HepG2 (cell line): ENCODE data around the gene RAB3GAP1. TPM values are rescaled to one million over a fixed set of nuclear protein-coding genes. Genes with fewer than 3 reads are reported as not detected.

ENCODE experiments used
- ATAC-seq: fragments of 200-7000 bp; cut with Tn5 transposase; 3 replicates; pipeline ENCODE4 v1.9.1; 2020; ENCODE audit warnings: mild to moderate bottlenecking, moderate library complexity
- BruUV-seq: library from RNA; stranded (reverse); fragments of 400-500 nt; replicated peaks from 2 replicates; lab custom pipeline; 2021; lab: Mats Ljungman, UMichigan
- CTCF ChIA-PET: fragments of 300-600 bp; formaldehyde crosslinking; extraction: SDS; loops from one replicate; lab custom pipeline; 2021; ENCODE audit warnings: low total read pairs, inconsistent platforms, low intra/inter-chr PET ratio; lab: Yijun Ruan, JAX
- POLR2A ChIA-PET: fragments of 350-600 bp; sonication (Branson Sonifier 250); formaldehyde crosslinking; loops from one replicate; lab custom pipeline; 2020; ENCODE audit warnings: antibody characterized with exemption, inconsistent platforms; lab: Yijun Ruan, JAX
- DNase-seq: peaks from one replicate; pipeline ENCODE4 v3.0.0-alpha.2; 2015; ENCODE audit warnings: low spot score
- FAIRE-seq: peaks from 3 replicates; lab custom pipeline; 2011; peaks lifted over from hg19 to GRCh38; lab: Jason Lieb, UNC
- H2AFZ ChIP-seq: one replicate; pipeline ENCODE4 v1.6.1; 2011; ENCODE audit warnings: low read length, inconsistent platforms
- H3K27ac ChIP-seq: fragments of 300-600 bp; 3 replicates; pipeline ENCODE4 v1.8.0; 2011; ENCODE audit warnings: mixed run types, mild to moderate bottlenecking, mixed read lengths, low read length, inconsistent platforms; ENCODE audit not compliant: insufficient read depth; ENCODE audit errors: extremely low read length
- H3K27me3 ChIP-seq, 2 experiments: fragments of 200-600 bp in 1 of 2; 2 replicates in 1 of 2; 3 replicates in 1 of 2; pipeline versions ENCODE4 v1.6.0 to v1.8.0; 2011; ENCODE audit warnings: low read length in 2 of 2, mild to moderate bottlenecking in 2 of 2, moderate library complexity in 2 of 2, inconsistent platforms in 1 of 2; ENCODE audit not compliant: insufficient read depth in 2 of 2, control insufficient read depth in 1 of 2
- H3K36me3 ChIP-seq, 2 experiments: fragments of 200-600 bp in 1 of 2; replicated peaks in 1 of 2; 2 replicates in 1 of 2; 3 replicates in 1 of 2; pipeline versions ENCODE4 v1.5.1 to v1.8.0; 2011; ENCODE audit warnings: low read length in 2 of 2, inconsistent platforms in 1 of 2; ENCODE audit not compliant: insufficient read depth in 2 of 2, control insufficient read depth in 1 of 2
- H3K4me1 ChIP-seq: 2 replicates; pipeline ENCODE4 v1.5.1; 2012; ENCODE audit warnings: low read length, inconsistent platforms; ENCODE audit not compliant: insufficient read depth
- H3K4me2 ChIP-seq: 2 replicates; pipeline ENCODE4 v1.6.0; 2011; ENCODE audit warnings: low read depth, low read length, inconsistent platforms
- H3K4me3 ChIP-seq, 3 experiments: fragments of 200-600 bp in 1 of 3; sonication (generic), shearing (Covaris generic) in 1 of 3; replicated peaks in 1 of 3; 2 replicates each; pipeline ENCODE4 v1.5.1; 2011 to 2016; ENCODE audit warnings: low read length in 3 of 3, inconsistent platforms in 2 of 3, low read depth in 2 of 3, mild to moderate bottlenecking in 2 of 3, control low read depth in 1 of 3, mixed read lengths in 1 of 3; ENCODE audit not compliant: insufficient read depth in 1 of 3
- H3K79me2 ChIP-seq: one replicate; pipeline ENCODE4 v1.6.1; 2011; ENCODE audit warnings: low read length, inconsistent platforms; ENCODE audit not compliant: insufficient read depth
- H3K9ac ChIP-seq: 2 replicates; pipeline ENCODE4 v1.6.0; 2011; ENCODE audit warnings: mild to moderate bottlenecking, low read depth, low read length, inconsistent platforms; ENCODE audit not compliant: insufficient read depth
- H3K9me3 ChIP-seq: 2 replicates; pipeline ENCODE4 v1.5.1; 2012; ENCODE audit warnings: mild to moderate bottlenecking, low read length
- H4K20me1 ChIP-seq: 2 replicates; pipeline ENCODE4 v1.6.0; 2011; ENCODE audit warnings: inconsistent platforms, mild to moderate bottlenecking, low read length, moderate library complexity; ENCODE audit not compliant: insufficient read depth
- E2F1 ChIP-seq: sonication (generic); formaldehyde crosslinking; IDR thresholded peaks from 2 replicates; pipeline ENCODE4 v1.5.0; 2020; ENCODE audit warnings: missing genetic modification reagents
- ELF1 ChIP-seq: sonication (generic); formaldehyde crosslinking; IDR thresholded peaks from 2 replicates; pipeline ENCODE4 v1.4.0; 2020; ENCODE audit warnings: missing genetic modification reagents
- GABPA ChIP-seq, 2 experiments: IDR thresholded peaks; 2 replicates each; pipeline ENCODE4 v1.6.1; 2011 to 2016; ENCODE audit warnings: low read depth in 2 of 2, low read length in 1 of 2, missing biosample characterization in 1 of 2, missing genetic modification characterization in 1 of 2
- GRHL1 ChIP-seq: sonication (generic); formaldehyde crosslinking; conservative IDR thresholded peaks from 2 replicates; pipeline ENCODE4 v1.8.0; 2022; ENCODE audit warnings: missing genetic modification reagents
- MNT ChIP-seq: fragments of 450-650 bp; IDR thresholded peaks from 2 replicates; pipeline ENCODE4 v1.6.1; 2016
- ZNF431 ChIP-seq: sonication (generic); formaldehyde crosslinking; IDR thresholded peaks from 2 replicates; pipeline ENCODE4 v1.9.0; 2022; ENCODE audit warnings: missing genetic modification reagents, low read depth, mild to moderate bottlenecking, borderline replicate concordance
- ZNF609 ChIP-seq: sonication (generic); formaldehyde crosslinking; IDR thresholded peaks from 2 replicates; pipeline ENCODE4 v1.4.0; 2020; ENCODE audit warnings: mild to moderate bottlenecking, missing genetic modification reagents, borderline replicate concordance
- WGBS: methylation state at CpG from one replicate; pipeline ENCODE4 v1.1.6; 2017; ENCODE audit warnings: low lambda C conversion rate; 5-methylcytosine and 5-hydroxymethylcytosine counted together
- in situ Hi-C: cut with HindIII; loops from 2 replicates; pipeline ENCODE4 v1.10.0; 2017; ENCODE audit warnings: low pct_unique_long_range_greater_than_20kb; ENCODE audit not compliant: extremely low pct_ligation_motif_present
- intact Hi-C: fragments of 100-400 bp; cut with micrococcal nuclease; formaldehyde crosslinking; loops from one replicate; pipeline ENCODE4 v1.10.0; 2022; ENCODE audit not compliant: unreplicated experiment
- polyA plus RNA-seq, 8 experiments: library from polyadenylated mRNA; depleted of rRNA in 3 of 8; stranded (reverse) in 7 of 8; unstranded in 1 of 8; fragments of >200 nt; fragmentation: Illumina TruSeq in 4 of 8; extraction: Trizol in 4 of 8; gene quantifications; 2 replicates each; pipeline versions ENCODE4 v1.2.1 to v1.2.3, GENCODE V29; 2011 to 2016; ENCODE audit warnings: low read depth in 4 of 8, missing spikeins in 1 of 8, mixed read lengths in 1 of 8; ENCODE audit not compliant: insufficient read depth in 1 of 8
- total RNA-seq, 5 experiments: library from RNA; depleted of rRNA; stranded (reverse); fragments of >200 nt; fragmentation: Illumina TruSeq; extraction: Trizol; gene quantifications; 2 replicates each; pipeline ENCODE4 v1.2.3, GENCODE V29; 2016; ENCODE audit warnings: low read depth in 1 of 5

Gene RAB3GAP1
- total and polyA plus RNA-seq, 2 of the 13 experiments (the other 11 are each of a cell fraction or from before 2014, with no cell fraction given), result 15.2 to 48.8 TPM

GRCh38 chr2:135093193-135093592 lies 41.1 kb downstream of the RAB3GAP1 start (continued):
- TF ChIP-seq ZNF609 (CRISPR knock-in tag) (no peak), MNT (no peak), ELF1 (CRISPR knock-in tag) (no peak)

- Histone ChIP-seq H3K4me3 (no peak overlapping the region), H3K4me2 (no peak overlapping the region), H3K9me3 (no peaks in the 10 kb centered on the region), H3K79me2 (peaks cover 7% of the 10 kb centered on the region), H3K27ac (peak overlapping the region; percentile 43), H3K36me3 (peaks cover 2 to 29% of the 10 kb centered on the region in 2 experiments; a peak in 4 of 5 replicates), H4K20me1 (no peaks in the 10 kb centered on the region), H3K27me3 (no peaks in the 10 kb centered on the region), H2AFZ (no peak overlapping the region), H3K9ac (no peak overlapping the region), H3K4me1 (peaks cover 45% of the 10 kb centered on the region)
- FAIRE-seq (no peak), DNase-seq (peak; percentile 38), ATAC-seq (peak; percentile 46)
- in situ Hi-C loops (no loop called here), intact Hi-C loops (loop anchor here (5.0 kb wide), 1 partner anchor 41 kb away; the partner anchor contains the start of gene RAB3GAP1)
- no TSS peak for BruUV-seq
- WGBS, result 94% methylated on average over 3 of the region's 3 CpGs
- POLR2A ChIA-PET, result no interaction called here
- CTCF ChIA-PET, result no interaction called here
- TF ChIP-seq ZNF431 (no peak), GABPA (IDR thresholded peaks at IDR 0.05; ENCODE audit: low read depth, low read length) (no peak), GABPA (CRISPR knock-in tag; IDR thresholded peaks at IDR 0.05; ENCODE audit: low read depth) (0 out of 2 replicates have a peak, but pooled peaks have one; percentile 18), E2F1 (CRISPR knock-in tag) (no peak), GRHL1 (CRISPR knock-in tag) (no peak)
Measured at GRCh38 chr2:135093670-135094330, 41.7 kb downstream of the RAB3GAP1 start.
